Cerebellar cortex (tissue), 1 donor: ENCODE data around the gene LAMA3.
A peak's percentile ranks its signal among the peaks of the same experiment; 100 is the strongest.
"Not testable (repeated sequence)": the region's sequence is repeated elsewhere in the genome, so short reads cannot be mapped to it uniquely, and the experiment has no call there.

Experiments used
- DNase-seq: peaks from one replicate; pipeline ENCODE4 v3.0.0-alpha.2; 2015; ENCODE audit warnings: low spot score

The LAMA3 gene

GRCh38 chr18:23703057-23703986 is 14.1 kb downstream of the LAMA3 start:
- DNase-seq = peak; percentile 22

GRCh38 chr18:23703987-23704384 is 14.7 kb downstream of the LAMA3 start:
- no peak for DNase-seq

- DNase-seq = no peak
Observed at GRCh38 chr18:23704806-23705205, 15.6 kb downstream of the LAMA3 start.

- no peak for DNase-seq
Observed at GRCh38 chr18:23706971-23707640, 17.9 kb downstream of the LAMA3 start.

GRCh38 chr18:23710068-23710527 is 20.8 kb downstream of the LAMA3 start:
- no peak for DNase-seq

GRCh38 chr18:23710946-23711345 is 21.7 kb downstream of the LAMA3 start:
- DNase-seq = no peak

- no peak for DNase-seq
Observed at GRCh38 chr18:23711426-23711825, 22.2 kb downstream of the LAMA3 start.

GRCh38 chr18:23712445-23712844 is 23.2 kb downstream of the LAMA3 start:
- no peak for DNase-seq

GRCh38 chr18:23714576-23714975 is 25.3 kb downstream of the LAMA3 start:
- DNase-seq = no peak

GRCh38 chr18:23716079-23716478 is 26.8 kb downstream of the LAMA3 start:
- DNase-seq = not testable (repeated sequence)

GRCh38 chr18:23716516-23716915 is 27.3 kb downstream of the LAMA3 start:
- no peak for DNase-seq

GRCh38 chr18:23716966-23717365 is 27.7 kb downstream of the LAMA3 start:
- no peak for DNase-seq

- no peak for DNase-seq
Observed at GRCh38 chr18:23718243-23718720, 29.0 kb downstream of the LAMA3 start.

- DNase-seq = no peak
Observed at GRCh38 chr18:23718731-23719130, 29.5 kb downstream of the LAMA3 start.

GRCh38 chr18:23719634-23720201 is 30.5 kb downstream of the LAMA3 start:
- DNase-seq = no peak

GRCh38 chr18:23721696-23722480 is 32.6 kb downstream of the LAMA3 start:
- no peak for DNase-seq

- DNase-seq = no peak
Observed at GRCh38 chr18:23722646-23723045, 33.4 kb downstream of the LAMA3 start.

GRCh38 chr18:23723121-23723520 is 33.9 kb downstream of the LAMA3 start:
- DNase-seq = no peak

- DNase-seq = no peak
Observed at GRCh38 chr18:23724681-23725080, 35.4 kb downstream of the LAMA3 start.

- no peak for DNase-seq
Observed at GRCh38 chr18:23725351-23725750, 36.1 kb downstream of the LAMA3 start.

- DNase-seq = no peak
Observed at GRCh38 chr18:23725827-23726661, 36.8 kb downstream of the LAMA3 start.
